DMS114 treated with DMSO at 0.1 percent for 48 hours (cell line): Measurements from ENCODE around the gene IL2RG.

Experiments used
- DNase-seq: peaks from one replicate; lab custom pipeline; 2025; ENCODE audit not compliant: unreplicated experiment; lab: John Stamatoyannopoulos, UW

IL2RG gene

DNA sequence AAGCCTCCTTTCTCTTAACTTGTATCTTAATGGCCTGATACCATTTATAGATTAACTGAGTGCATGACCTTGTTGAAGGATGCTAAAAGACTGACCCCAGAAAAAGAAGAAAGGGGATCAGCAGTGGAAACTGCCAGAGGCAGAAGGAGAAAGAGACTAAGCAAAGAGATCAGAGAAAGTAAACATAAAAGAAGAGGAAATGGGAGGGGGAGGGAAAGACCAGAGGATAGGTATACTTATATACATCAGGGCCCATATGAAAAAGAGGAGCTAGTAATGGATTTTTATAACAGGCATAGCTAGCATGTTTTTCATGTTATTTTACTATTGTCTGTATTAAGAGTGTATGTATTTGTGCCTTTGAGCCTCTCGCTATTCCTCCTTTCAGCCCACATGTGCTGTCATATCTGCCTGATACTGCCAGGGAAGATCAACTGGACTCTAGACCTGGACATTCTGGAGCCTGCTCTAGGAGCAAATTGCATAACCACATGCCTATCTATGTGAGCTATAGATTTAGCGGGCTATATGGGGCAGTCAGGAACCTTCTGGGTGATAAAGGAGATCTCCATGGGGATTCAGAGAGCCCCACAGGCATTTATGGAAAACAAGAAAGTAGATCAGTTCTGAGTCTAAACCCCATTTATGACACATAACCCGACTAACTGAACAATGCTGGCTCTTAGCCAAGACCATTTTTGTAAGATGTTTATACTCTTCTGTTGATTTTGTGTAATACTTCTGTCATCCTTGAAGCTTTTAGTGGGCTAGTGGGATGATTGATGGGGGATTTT is 29.9 kb downstream of the IL2RG start:
- no peak for DNase-seq

DNA sequence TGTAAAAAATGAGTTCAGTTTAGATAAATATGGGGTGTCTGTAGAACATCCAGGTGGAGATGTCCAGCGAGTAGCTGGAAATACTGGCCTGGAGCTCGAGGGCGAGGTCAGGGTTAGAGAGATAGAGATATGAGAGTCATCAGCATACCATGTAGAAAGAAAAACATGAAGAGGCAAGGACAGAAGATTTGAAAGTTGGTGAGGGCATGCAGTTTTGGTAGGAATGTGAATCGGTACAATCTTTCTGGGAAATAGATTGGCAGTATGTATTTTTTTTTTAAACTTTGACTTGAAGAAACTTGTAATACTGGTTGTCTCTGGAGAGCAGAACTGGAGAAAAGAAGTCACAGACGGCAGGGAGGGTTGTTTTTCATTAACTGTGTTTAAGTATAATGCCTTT is 40.8 kb downstream of the IL2RG start:
- DNase-seq = no peak

DNA sequence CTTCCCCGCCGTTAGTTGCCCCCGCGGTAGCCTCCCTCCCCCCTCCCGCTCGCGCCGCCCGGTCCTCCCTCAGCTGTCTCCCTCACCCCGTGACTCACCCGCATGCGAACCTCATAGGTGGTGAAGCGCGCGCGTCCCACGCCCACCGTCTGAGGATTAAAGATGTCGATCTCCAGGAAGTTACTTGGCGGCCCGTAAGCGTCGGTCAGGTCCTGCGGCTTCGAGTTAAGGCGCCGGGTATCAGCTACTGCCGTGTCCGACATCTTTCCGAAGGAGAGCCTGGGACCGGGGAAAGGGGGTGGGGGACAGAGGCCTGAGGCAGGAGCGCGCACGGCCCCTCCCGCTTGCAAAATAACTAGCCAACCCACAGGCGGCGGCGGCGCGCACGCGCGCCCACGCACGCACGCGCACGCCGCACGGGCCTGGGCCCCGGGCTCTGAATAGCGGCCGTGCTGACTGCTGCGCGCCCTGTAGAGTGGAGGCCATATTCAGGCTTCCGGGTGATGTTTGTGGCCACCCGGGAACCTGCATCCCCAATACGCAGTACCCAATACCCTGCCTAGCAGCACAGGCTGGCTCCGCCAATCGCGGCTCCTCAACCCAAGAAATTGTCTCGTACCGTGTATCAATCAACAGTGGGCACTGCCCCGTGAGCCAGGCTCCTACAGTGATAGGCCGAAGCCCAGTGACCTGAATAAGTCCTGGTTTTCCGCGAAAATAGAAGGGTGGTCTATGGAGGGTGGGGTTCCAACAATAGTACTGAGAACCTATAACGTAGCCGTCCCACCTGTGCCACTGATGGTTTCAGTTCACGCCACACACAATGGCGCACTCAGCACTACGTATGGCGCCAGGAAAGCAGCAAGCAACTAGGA is 43.1 kb downstream of the IL2RG start, which contains the start of gene SNX12:
TSS of gene SNX12 (minus strand) at position 291 of the 875 bp plus-strand sequence. CDS start at position 263, 28 bp downstream.
- DNase-seq = peak; percentile 88

DNA sequence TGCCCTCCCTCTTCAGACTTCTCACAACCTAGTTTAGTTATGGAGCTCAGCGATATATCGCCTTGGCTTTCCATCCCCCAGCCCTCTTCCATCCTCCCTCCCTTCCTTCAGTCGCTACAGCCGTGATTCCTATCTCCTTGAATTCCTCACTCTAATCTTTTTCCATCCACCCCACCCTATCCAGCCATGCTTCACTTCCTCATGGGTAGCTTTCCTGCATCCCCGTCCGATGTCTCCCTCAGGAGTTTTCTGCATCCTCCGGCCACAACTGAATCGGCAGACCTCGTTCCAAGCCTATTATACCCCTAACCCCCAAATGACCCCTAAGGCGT is 43.7 kb downstream of the IL2RG start:
- DNase-seq = no peak

DNA sequence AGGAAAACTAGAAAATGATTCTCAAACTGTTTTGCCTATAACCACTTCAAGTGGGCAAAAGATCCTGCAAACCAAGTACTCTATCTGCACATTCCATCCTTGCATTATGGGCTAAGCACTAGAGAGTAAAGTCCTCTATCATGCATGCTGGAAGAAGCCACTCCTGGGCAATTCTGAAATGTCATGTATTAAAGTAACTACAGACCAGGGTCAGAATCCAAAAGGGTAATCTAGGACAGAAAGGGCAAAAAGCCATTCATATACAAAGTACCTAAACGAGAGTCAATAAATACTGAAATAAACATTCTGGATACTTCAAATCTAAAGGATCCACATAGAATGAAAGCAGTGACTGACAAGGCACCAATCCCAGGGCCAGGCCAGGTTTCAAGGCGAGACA is 44.3 kb downstream of the IL2RG start:
- DNase-seq = no peak

DNA sequence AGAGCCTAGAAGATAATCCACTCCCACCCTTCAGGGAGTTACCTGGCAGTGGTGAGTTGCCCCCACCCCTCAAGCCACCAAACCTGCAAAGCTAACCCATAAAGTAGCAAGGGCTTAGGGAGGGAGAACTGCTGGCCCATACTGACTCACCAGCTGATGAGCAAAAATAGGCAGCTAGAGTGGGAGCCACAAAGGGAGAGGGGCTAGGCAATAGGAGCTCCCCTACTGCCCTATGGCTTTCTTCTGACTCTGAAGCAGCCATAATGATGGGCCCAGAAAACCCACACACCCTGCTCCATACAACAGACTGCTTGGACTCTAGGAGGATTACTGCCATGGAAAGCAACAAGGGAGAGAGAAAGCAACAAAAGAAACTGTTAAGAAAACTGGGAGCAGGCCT is 51.2 kb downstream of the IL2RG start:
- no peak for DNase-seq

DNA sequence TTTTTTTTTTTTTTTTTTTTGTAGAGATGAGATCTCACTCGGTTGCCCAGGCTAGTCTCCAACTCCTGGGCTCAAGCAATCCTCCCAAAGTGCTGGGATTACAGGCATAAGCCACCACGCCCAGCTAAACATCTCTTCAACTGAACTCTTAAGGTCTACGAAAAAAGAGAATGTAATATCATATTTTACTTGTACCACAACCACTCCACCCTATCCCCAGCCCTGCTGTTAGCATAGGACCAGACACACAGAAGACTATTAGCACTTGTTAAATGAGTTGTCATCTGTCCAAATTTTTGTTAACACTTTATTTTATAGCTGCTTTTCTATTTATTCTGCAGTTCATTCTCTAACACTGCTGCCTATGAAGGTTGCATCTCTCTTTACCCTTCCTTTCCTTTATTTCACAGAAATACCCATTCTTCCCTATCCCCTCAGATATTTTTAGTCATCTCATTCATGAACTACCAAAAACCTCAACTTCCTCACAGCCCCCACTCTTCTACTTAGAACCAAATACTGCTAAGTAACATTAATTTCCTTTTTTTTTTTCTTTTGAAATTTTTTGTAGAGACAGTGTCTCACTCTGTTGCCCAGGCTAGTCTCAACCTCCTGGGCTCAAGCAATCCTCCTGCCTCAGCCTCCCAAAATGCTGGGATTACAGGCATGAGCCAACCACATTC is 53.4 kb downstream of the IL2RG start:
- no peak for DNase-seq
